Activated gamma-delta T cell (primary cell): Measurements from ENCODE around the gene CNTNAP2.

Source experiments
- DNase-seq: peaks from one replicate; lab custom pipeline; 2025; lab: John Stamatoyannopoulos, UW
- total RNA-seq, 2 donors: gene quantifications; one replicate each; lab custom pipeline; 2026; lab: John Stamatoyannopoulos, UW

Gene CNTNAP2
- 0 to 0.61 reads per million in 2 donors for total RNA-seq

DNA sequence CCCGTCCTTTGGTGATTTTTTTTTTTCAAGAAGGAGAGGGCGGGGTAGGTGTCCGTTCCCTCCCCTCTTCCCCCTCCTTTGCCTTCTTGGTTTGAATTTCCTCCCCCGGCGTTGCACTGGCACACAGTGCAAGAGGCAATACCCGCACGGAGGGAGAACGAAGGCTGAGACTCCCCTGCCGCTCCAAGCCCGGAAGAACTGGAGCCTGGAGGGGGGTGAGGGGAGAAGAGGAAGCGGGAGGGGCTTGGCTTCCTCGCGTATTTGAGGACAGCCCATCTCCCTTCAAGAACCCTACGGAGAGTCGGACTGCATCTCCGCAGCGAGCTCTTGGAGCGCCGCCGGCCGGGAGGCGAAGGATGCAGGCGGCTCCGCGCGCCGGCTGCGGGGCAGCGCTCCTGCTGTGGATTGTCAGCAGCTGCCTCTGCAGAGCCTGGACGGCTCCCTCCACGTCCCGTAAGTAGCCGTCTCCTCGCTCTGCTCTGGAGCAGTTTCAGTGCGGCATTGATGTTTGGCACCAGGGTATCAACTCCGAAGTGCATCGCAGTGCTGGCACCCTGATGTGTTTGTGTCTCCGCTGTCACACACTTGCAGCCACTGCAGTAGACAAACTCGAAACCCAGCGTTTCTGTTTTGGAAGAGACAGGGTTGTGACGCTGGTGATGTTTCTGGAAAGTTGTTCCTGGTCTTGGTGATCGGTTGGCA lies at the start of gene CNTNAP2:
Gene CNTNAP2 (plus strand): TSS at position 281 of the 702 bp plus-strand sequence. CDS start 76 bp downstream, at position 357.
- no peak for DNase-seq

DNA sequence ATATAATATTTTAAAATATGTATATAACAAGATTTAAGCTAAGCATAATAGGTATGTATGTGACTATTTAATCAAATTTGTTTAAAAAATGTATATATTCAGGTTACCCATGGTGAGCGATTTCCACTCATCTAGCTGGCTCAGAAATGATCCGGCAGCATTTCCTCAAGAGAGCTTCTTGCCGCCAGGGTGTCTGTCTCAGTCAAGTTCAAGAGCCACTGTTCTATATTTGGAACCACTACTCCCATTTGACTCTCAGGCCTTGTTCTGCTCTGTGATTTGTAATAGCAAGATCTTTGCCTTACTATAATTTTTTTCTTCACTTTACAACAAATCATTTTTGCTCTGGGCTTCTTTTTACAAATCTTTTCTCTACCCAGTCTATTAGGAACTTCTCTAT lies 48.7 kb upstream of the CNTNAP2 start:
- DNase-seq, result no peak

DNA sequence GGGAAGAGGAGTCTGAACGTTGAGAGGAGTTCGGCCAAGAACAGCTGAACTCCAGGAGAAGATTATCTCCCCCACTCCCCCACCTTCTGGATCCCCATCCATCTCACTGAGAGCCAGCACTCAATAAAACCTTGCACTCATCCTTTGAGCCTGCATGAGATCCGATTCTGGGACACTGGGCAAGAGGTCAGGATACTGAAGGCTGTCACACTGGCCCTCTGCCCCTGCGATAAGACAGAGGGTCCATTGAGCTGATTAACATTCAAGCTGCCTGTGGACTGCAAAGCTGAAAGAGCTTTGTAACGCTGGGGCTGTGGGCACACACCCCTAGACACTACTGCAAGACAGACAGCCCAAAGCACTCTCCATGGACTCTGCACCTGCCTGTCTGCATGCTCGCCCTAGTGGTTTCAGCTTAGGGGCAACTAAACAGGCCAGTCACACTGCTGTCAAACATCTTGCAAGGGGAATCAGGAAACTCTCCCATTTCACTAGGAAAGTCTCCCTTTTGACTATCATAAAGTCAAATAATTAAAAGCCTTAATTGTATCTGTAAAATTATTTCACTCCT lies 42.3 kb upstream of the CNTNAP2 start:
- DNase-seq, result no peak

DNA sequence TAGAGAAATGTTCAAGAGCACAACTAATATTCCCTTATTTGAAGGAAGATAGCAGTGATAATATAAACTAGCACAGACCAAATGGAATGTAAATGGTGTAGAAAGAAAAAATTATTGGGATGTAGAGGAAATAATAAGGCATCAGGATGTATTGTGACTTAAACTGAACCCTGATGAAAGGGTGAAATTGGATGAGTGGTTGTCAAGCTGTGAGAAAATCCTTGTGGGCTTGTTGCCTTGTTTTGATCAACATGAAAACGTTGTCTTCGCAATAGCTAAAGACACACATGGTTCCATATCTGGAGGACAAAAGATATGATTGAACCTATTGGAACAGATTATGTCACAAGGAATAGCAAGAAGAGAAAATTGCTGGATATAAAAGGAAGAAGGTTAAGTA lies 40.3 kb upstream of the CNTNAP2 start:
- no peak for DNase-seq

DNA sequence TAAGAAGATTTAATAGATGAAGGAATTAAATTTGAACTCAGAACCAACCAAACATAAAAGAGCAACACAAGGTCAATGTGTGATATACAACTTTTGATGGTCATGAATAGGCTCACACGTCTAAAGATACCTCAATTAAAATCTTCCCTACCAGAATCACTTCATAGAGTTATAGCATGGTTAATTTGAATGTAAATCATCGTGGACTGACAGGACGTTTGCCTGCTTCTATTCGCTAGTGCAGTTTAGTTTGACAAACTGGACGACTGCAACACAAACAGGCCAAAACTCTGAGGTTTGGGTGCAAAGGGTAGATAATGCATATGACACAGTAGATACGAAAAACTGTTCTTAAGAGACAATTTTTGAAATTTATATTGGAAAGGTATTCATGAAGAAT lies 32.5 kb upstream of the CNTNAP2 start:
- no peak for DNase-seq

DNA sequence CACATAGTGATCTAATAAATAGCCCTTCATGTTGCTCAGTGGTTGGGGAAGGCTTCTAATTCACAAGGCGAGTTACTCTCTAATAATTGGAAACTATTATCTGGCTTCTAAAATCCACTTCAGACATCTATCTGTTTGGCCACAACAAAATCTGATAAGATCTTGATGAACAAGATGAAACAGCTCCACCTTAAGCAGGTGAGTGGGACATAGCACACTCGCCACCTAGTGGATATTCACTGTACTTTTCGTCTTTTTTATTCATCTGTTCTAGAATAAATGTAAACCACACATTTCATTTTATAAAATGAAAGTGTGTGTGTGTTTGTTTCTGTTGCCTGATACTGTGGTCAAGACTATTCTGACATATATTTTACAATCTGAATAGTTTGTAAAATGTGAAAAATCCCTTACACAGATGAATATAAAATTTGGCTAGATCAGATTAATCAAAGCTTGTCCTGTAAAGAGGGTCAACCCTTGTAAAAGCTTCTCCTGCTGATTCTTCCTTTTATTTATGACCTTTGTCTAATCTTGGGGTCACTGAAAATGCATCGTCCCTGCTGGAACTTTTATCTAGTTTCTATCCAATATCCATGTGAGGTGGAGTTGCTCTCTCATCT lies 26.5 kb upstream of the CNTNAP2 start:
- DNase-seq, result no peak

DNA sequence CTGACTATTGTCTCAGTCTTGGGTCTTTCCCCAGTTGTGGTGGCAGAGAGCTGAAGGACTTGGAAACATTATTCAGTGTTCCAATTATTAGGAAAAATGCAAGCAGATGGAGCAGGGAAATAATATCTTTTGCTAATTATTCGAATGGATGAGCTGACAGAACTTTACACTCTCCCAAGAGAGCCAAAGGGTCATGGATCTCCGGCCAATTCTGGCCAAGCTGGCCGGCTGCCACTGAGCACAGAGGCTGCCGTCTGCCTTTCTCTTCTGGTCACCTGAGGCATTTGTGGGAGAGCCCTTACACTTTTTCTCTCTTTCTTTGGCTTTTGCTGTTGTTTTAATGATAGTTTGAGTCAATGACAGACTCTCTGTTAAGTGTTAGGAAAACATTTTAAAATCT lies 22.2 kb upstream of the CNTNAP2 start:
- DNase-seq, result no peak

DNA sequence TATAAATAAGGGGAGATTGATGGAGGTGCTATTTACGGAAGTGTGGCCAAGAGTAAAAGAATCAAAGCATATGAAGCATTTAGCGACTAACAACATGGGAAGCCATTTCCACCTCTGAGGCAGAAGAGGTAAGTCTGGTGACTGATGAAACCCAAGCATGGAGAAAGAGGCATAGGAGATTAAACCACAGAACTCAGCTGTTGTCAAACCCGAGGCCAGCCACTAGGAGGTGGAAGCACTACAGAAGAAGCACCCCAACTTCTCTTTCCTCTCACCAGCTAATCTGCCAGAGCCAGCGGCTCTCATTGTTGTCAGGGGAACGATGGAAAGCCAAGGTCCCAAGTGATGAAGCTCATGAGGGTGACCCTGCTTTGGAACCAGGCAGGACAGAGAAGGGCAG lies 19.6 kb upstream of the CNTNAP2 start:
- DNase-seq, result no peak

DNA sequence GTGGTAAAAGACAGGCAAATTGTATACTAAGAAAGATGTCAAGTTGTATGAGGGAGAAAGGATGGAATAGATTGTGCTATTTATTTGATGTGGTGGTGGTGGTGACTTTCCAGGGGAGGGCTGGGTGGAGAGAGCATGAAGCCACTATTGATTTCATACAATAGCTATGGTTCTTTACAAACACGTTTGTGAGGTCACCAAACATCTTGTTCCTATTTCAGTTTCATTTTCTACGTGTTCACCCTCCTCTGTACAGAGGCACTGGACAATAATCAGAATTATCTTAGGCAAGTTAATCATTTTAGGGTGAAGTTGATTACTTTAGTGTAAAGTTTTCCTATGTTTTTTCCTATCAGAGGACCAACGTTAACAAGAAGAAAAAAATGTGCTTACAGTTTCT lies 10.3 kb upstream of the CNTNAP2 start:
- no peak for DNase-seq

DNA sequence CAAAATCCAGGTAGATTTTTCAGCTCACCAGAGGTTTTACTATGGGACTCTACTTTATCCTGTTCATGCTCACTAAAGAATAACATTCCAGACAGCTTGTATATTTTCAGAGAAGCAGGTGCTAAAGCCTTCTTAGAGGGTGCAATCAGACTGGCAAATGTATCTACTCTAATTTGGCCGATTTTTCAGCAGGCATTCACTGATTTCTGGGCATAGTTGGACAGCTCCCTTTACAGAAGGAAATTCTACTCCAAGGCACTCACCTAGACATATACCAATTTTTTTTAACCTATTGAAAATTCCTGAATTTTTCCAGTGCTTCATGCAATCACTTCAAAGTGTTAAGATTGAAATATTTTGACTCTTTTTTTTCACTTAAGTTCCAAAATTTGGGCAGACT lies 3.8 kb upstream of the CNTNAP2 start:
- no peak for DNase-seq

DNA sequence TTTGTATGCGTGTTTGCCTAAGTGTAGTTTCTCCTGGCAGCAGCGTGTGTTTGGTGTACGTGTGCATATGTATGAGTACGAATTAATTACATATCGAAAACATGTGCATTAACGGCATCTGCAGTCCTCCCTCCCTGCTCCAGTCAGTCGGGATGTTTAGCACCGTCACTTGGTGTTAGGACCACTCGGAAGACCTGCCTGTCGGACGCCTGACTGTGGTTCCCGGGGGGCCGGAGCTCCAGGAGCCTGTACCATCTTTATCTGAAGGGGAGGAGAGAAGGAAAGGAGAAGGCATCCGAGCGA lies 1.1 kb upstream of the CNTNAP2 start:
- DNase-seq, result no peak

DNA sequence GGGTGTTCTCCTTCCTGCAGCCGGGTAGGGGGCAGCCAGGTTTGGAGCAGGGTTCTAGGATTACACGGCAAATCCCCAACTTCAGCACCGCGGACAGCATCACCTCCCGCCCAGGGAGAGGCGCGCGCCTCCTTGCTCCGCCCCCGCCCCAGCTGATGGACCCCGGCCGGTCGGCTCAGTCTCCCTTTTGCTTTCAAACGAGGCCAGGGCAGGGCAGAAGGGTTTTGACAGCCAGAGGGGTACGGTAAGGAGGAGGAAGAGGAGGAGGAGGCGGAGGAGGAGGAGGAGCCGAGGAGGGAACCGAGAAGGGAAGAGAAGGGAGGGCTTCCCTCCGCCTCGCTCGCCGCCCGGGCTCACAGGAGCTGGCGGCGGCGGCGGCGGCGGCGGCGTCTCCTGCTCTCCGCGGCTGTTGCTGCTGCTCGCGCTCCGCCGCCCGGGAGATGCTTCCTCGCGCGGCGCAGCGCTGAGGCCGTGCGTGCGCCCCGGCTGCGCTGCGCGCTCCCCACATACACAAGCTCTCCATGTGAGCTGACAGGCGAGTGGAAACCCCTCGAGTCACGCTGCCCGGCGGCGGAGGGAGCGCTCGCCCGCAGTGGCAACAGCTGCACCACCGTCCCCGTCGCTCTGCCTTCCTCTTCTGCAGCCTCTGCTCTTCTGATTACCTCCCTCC lies 615 bp upstream of the CNTNAP2 start:
- no peak for DNase-seq

DNA sequence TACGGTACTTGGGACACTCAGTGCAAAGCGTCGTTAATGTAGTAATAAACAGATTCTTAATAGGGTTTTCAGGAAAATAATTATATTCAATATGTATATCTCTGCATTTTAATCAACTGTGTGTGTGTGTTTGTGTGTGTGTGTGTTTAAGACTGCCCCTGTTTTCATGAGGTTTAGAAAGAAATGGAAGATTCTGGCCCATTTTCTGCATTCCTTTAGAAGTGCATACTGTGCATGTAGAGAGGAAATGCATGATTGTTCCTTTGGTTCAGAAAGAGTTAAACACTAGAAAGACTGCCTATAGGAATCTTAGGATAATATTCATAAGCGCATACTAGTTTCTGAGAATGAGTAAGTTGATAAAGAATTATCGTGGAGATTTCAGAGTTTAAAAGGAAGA lies 975 bp downstream of the CNTNAP2 start:
- DNase-seq, result no peak

DNA sequence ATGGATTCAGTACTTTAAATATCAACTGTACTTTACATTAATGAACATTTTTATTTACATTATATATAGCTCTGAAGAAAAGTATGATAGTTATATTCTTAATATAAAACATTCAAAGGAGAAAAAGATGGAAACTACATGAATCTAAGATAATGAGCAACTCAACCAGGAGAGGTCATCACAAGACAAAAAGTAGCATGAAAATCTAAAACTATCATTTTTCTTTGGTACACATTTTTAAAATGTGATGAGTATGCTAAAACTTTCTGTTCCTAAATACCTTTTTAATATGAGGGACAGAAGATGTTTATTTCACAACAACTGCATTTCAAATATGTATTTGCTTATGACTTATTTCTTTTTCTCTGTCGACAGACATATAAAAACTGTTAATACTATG lies 2.4 kb downstream of the CNTNAP2 start:
- no peak for DNase-seq

DNA sequence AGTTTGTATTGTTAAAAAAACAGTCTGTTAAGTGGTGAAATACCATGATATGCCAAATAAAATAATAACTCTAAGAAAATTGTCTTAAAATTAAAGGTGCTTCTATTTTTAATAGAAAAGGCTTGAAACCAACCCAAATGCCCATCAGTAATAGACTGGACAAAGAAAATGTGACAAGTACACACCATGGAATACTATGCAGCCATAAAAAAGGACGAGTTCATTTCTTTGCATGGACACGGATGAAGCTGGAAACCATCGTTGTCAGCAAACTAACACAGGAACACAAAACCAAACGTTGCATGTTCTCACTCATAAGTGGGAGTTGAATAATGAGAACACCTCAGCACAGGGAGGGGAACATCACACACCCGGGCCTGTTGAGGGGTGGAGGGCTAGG lies 7.1 kb downstream of the CNTNAP2 start:
- no peak for DNase-seq

DNA sequence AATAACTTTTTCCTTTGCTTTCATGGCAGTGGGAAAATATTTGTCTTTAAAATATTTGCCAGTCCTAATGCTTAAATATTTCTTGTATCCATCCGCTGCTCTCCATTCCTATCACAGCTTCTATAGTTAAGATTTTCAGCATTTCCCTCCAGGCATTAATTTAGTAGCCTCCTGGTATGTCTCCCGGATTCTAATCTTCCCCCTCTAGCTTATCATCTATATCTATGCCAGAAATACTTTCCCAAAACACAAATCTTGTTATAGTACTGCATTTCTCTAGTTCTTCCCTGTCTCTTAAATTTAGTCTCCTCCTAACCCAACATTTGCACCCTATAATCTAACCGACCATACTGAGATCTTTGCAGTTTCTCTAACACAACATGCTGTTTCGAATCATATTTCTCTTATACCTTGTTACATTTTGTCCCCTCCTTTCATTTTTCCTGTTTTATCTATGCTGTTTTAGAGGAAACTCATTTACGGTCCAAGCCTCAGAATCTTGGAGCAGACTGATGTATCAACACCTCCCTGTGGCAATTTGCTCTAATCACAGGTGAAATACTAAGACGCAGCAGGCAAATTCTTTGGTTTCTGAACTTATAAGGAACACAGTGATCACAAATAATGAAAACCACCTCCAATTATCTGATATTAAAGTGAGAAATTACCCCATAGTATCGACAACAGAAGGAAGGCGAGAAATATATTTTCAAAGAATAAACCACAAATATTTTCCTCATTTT lies 10.3 kb downstream of the CNTNAP2 start:
- no peak for DNase-seq

DNA sequence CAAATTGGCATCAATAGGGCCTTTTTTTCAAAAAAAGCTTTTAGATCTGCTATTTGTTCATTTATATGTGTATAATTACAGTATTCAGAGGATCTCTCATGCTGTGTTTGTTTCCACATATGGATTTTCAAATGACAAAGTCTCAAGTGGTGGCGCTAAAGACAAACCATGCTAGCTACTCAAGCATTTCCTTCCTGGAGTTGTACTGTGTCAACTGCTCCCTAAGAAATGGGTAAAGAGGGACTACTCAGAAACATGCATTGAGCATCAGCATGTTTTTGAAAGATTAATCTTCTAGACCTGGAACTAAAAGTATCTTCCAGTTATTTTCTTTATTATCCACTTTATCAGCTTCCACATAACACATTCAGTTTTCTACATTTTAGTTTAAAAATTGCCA lies 12.7 kb downstream of the CNTNAP2 start:
- no peak for DNase-seq

DNA sequence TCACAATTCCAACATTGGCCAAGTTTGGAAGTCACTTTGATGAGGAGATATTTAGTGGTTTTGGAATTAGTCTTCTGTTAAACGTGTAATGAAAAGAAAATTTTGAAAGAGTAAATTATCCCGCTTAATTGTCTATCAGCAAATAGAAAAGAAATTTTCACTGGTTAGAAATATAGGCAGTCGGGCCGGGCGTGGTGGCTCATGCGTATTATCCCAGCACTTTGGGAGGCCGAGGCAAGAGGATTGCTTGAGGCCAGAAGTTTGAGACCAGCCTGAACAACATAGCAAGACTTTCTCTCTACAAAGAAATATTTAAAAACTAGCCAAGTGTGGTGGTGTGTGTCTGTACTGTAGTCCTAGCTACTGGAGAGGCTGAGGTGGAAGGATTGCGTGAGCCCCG lies 13.4 kb downstream of the CNTNAP2 start:
- DNase-seq, result no peak

DNA sequence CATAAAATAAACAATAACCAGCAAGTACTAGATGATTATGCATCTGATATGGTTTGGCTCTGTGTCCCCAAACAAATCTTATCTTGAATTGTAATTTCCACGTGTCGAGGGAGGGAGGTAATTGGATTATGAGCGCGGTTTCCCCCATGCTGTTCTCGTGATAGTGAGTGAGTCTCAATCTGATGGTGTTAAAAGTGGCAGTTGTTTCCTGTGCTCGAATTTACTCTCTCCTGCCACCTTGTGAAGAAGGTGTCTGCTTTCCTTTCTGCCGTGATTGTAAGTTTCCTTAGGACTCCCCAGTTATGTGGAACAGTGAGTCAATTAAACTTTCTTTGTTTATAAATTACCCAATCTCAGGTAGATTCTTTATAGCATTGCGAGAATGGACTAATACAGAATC lies 15.1 kb downstream of the CNTNAP2 start:
- no peak for DNase-seq

DNA sequence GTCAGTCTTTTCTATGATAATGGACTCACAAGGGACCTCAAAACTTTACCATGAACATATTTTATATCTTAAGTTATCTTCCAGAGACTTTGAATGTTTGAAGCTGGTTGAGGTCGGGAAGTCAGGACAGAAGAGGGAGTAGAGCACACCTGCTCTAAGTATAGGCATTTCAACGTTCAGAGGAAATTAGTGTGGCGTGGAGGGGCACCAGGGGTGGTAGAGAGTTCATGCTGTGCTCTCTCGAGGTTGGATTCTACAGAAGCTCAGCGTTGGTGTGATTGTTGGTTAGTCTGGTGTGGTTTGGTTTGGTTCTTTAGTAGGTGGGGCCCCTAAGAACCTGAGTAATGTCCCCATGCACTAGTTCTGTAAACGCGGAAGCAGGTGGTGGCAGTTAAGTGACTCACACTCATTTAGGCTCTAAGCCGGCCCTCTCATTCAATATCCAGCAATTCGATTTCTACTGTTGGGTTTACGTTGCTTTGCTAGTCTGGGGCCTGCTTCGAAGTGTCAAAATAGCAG lies 19.8 kb downstream of the CNTNAP2 start:
- DNase-seq, result no peak

DNA sequence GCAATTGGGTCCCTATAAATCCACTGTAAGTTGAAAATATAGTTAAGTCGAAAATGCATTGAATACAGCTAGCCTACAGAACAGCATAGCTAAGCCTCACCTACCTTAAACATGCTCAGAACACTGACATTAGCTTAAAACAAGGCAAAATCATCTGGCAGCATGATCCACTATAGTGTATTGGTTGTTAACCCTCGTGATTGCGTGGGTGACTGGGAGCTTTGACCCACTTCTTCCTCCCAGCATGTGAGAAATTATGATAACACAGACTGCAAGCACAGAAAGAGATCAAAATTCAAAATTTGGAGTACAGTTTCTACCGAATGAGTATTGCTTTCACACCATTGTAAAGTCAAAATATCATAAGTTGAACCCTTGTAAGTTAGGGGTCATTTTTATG lies 22.3 kb downstream of the CNTNAP2 start:
- no peak for DNase-seq

DNA sequence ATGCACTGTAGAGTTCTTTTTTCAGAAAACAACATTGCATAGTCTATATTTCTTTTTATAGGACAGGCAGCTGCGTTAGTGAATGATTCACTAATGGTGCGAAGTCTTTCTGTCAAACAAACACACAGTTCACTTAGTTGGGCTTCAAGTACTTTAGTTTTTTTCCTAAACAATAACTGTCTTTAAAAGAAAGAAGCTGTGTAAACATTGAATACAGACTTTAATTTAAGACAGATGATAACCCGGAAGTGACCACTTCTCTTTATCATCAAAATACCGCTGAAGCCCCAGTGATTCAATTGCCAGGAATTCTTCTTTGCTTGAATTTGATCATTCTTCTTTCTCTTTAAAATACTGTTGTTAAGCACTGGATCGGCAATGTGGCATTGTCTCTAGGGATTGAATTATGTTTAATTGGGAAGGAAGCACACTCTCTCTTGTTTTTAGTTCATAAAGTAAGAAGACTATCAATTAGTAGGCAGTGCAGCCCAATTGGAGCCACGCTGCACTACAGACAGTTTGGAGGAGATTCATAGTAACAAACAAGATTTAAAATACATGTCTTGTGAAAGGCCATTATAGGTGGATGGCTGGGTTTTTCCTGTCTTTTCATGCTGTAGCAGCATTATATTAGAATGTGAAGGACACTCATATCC lies 30.4 kb downstream of the CNTNAP2 start:
- no peak for DNase-seq
